ENCODE results near the gene ELMO1. TPM values are rescaled to one million over a fixed set of nuclear protein-coding genes. Genes with fewer than 3 reads are reported as not detected.

ELMO1 gene
- total RNA-seq, 1 donor from 2014 or later, result 60.1 TPM

GRCh38 chr7:37337522-37337921, 111.1 kb downstream of the ELMO1 start:
- no peak for ATAC-seq
- Histone ChIP-seq H3K4me3 (no peak overlapping the region), H3K36me3 (no peaks in the 10 kb centered on the region), H3K9me3 (no peaks in the 10 kb centered on the region), H3K27ac (no peak overlapping the region), H3K27me3 (ENCODE audit: low read depth) (no peaks in the 10 kb centered on the region), H3K4me1 (peaks cover 44% of the 10 kb centered on the region)
- intact Hi-C loops (cut with DNase I), result no loop called here
- DNase-seq, result no peak
- TF ChIP-seq CTCF (IDR thresholded peaks at IDR 0.05), result no peak

- DNase-seq, result no peak
- TF ChIP-seq CTCF (IDR thresholded peaks at IDR 0.05), result no peak
- no peaks in the 10 kb centered on the region for H3K36me3 ChIP-seq
- no peaks in the 10 kb centered on the region for H3K27me3 ChIP-seq (ENCODE audit: low read depth)
- H3K27ac ChIP-seq, result peak overlapping the region; percentile 12
- no peak overlapping the region for H3K4me3 ChIP-seq
- peaks cover 47% of the 10 kb centered on the region for H3K4me1 ChIP-seq
- peak; percentile 75 to 89 for ATAC-seq
- intact Hi-C loops (cut with DNase I), result no loop called here
- no peaks in the 10 kb centered on the region for H3K9me3 ChIP-seq
Observed at GRCh38 chr7:37336259-37336658, 112.4 kb downstream of the ELMO1 start.

GRCh38 chr7:37333075-37333474, 115.6 kb downstream of the ELMO1 start:
- Histone ChIP-seq H3K9me3 (no peaks in the 10 kb centered on the region), H3K4me3 (no peak overlapping the region), H3K36me3 (no peaks in the 10 kb centered on the region), H3K27ac (no peak overlapping the region), H3K4me1 (peaks cover 35% of the 10 kb centered on the region), H3K27me3 (ENCODE audit: low read depth) (no peaks in the 10 kb centered on the region)
- TF ChIP-seq CTCF (IDR thresholded peaks at IDR 0.05), result no peak
- no peak for ATAC-seq
- DNase-seq, result no peak
- intact Hi-C loops (cut with DNase I), result no loop called here

GRCh38 chr7:37332243-37333016, 116.2 kb downstream of the ELMO1 start:
- H3K9me3 ChIP-seq, result no peaks in the 10 kb centered on the region
- intact Hi-C loops (cut with DNase I), result no loop called here
- peaks cover 30% of the 10 kb centered on the region for H3K4me1 ChIP-seq
- H3K27me3 ChIP-seq (ENCODE audit: low read depth), result no peaks in the 10 kb centered on the region
- DNase-seq (no peak), ATAC-seq (no peak)
- H3K36me3 ChIP-seq, result no peaks in the 10 kb centered on the region
- H3K27ac ChIP-seq, result no peak overlapping the region
- no peak overlapping the region for H3K4me3 ChIP-seq
- no peak for TF ChIP-seq CTCF (IDR thresholded peaks at IDR 0.05)

GRCh38 chr7:37330775-37331174, 117.9 kb downstream of the ELMO1 start:
- DNase-seq (no peak), ATAC-seq (no peak)
- Histone ChIP-seq H3K9me3 (no peaks in the 10 kb centered on the region), H3K27me3 (ENCODE audit: low read depth) (no peaks in the 10 kb centered on the region), H3K36me3 (no peaks in the 10 kb centered on the region), H3K4me1 (peaks cover 20% of the 10 kb centered on the region), H3K27ac (no peak overlapping the region), H3K4me3 (no peak overlapping the region)
- TF ChIP-seq CTCF (IDR thresholded peaks at IDR 0.05), result no peak
- intact Hi-C loops (cut with DNase I), result no loop called here

All from lower lobe of right lung (tissue), 2 donors.